ENCODE data around the gene CTNNA2.
"Not testable (repeated sequence)": the region's sequence is repeated elsewhere in the genome, so short reads cannot be mapped to it uniquely, and the experiment has no call there.

CTNNA2 gene

GRCh38 chr2:80053522-80054345 is 540.9 kb downstream of the CTNNA2 start:
- peak; percentile 67 for DNase-seq

- peak; percentile 92 for DNase-seq
Measured at GRCh38 chr2:80054346-80054675, 541.5 kb downstream of the CTNNA2 start.

GRCh38 chr2:80057956-80058355 is 545.1 kb downstream of the CTNNA2 start:
- no peak for DNase-seq

GRCh38 chr2:80058562-80058961 is 545.7 kb downstream of the CTNNA2 start:
- DNase-seq = no peak

GRCh38 chr2:80059447-80059846 is 546.6 kb downstream of the CTNNA2 start:
- peak; percentile 83 for DNase-seq

GRCh38 chr2:80061881-80062280 is 549.0 kb downstream of the CTNNA2 start:
- DNase-seq = no peak

- no peak for DNase-seq
Measured at GRCh38 chr2:80062298-80062697, 549.4 kb downstream of the CTNNA2 start.

- DNase-seq = no peak
Measured at GRCh38 chr2:80068038-80068731, 555.3 kb downstream of the CTNNA2 start.

GRCh38 chr2:80070587-80070986 is 557.7 kb downstream of the CTNNA2 start:
- DNase-seq = no peak

GRCh38 chr2:80071941-80072340 is 559.1 kb downstream of the CTNNA2 start:
- DNase-seq = no peak

GRCh38 chr2:80073134-80073561 is 560.3 kb downstream of the CTNNA2 start:
- peak; percentile 62 for DNase-seq

- no peak for DNase-seq
Measured at GRCh38 chr2:80074321-80075070, 561.6 kb downstream of the CTNNA2 start.

- no peak for DNase-seq
Measured at GRCh38 chr2:80075719-80076118, 562.9 kb downstream of the CTNNA2 start.

- no peak for DNase-seq
Measured at GRCh38 chr2:80078290-80079036, 565.6 kb downstream of the CTNNA2 start.

GRCh38 chr2:80080957-80081356 is 568.1 kb downstream of the CTNNA2 start:
- DNase-seq = no peak

GRCh38 chr2:80086831-80087230 is 574.0 kb downstream of the CTNNA2 start:
- peak; percentile 16 for DNase-seq

- DNase-seq = no peak
Measured at GRCh38 chr2:80091237-80091636, 578.4 kb downstream of the CTNNA2 start.

GRCh38 chr2:80092474-80092873 is 579.6 kb downstream of the CTNNA2 start:
- DNase-seq = no peak

GRCh38 chr2:80098503-80098902 is 585.7 kb downstream of the CTNNA2 start:
- not testable (repeated sequence) for DNase-seq

- peak; percentile 91 for DNase-seq
Measured at GRCh38 chr2:80102026-80102425, 589.2 kb downstream of the CTNNA2 start.

- no peak for DNase-seq
Measured at GRCh38 chr2:80105015-80105640, 592.3 kb downstream of the CTNNA2 start.

- no peak for DNase-seq
Measured at GRCh38 chr2:80111185-80111584, 598.3 kb downstream of the CTNNA2 start.

All from kidney glomerular epithelial cell (primary cell).